HG02970 (cell line): ENCODE results near the gene RBX1.

Experiments used
- ATAC-seq: cut with Tn5 transposase; IDR thresholded peaks from one replicate; pipeline ENCODE4 v1.9.1; 2021; ENCODE audit warnings: mild to moderate bottlenecking, moderate library complexity, moderate number of reproducible peaks; ENCODE audit not compliant: unreplicated experiment, low FRiP score

The RBX1 gene

GRCh38 chr22:41021061-41021612, 70.0 kb downstream of the RBX1 start:
- ATAC-seq = no peak

DNA sequence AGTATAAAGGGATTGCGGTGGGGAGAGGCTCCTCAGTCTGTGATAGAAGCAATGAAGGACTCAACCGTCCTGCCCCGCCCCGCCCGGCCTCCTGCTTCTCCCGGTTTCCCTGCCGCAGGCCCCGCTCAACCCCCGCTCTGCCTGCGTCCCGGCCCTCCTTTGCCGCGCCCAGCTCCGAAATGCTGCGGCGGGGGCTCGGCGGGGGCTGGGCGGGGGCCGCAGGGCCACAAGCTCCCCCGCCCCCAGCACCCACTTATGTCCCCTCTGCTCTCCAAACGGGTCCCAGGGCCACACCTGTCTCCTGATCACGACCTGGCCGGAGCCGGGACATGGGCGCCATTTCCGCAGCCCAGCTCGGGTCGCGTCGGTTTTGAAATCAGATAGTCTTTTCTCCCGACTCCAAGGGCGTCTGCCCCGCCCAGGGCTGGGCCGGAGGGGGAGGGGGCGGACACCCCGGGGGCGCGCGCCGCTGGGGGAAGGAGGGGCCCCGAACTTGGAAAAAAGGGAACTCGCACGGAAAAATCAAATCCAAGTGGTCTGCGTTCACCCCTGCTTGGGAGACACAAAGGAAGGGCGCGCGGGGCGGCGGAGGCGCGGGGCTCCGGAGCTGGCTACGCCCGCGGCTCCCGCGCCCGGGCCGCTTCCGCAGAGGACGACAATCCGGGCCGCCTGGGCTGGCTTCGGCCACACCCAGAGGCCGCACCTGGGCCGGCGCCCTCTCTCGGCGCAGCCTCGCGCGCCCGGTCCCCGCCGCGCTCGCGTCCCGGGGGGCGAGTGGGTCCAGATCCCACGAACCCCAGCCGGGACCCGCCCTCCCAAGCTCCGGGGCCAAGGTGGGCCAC, 70.7 kb downstream of the RBX1 start:
- ATAC-seq = peak; percentile 34

DNA sequence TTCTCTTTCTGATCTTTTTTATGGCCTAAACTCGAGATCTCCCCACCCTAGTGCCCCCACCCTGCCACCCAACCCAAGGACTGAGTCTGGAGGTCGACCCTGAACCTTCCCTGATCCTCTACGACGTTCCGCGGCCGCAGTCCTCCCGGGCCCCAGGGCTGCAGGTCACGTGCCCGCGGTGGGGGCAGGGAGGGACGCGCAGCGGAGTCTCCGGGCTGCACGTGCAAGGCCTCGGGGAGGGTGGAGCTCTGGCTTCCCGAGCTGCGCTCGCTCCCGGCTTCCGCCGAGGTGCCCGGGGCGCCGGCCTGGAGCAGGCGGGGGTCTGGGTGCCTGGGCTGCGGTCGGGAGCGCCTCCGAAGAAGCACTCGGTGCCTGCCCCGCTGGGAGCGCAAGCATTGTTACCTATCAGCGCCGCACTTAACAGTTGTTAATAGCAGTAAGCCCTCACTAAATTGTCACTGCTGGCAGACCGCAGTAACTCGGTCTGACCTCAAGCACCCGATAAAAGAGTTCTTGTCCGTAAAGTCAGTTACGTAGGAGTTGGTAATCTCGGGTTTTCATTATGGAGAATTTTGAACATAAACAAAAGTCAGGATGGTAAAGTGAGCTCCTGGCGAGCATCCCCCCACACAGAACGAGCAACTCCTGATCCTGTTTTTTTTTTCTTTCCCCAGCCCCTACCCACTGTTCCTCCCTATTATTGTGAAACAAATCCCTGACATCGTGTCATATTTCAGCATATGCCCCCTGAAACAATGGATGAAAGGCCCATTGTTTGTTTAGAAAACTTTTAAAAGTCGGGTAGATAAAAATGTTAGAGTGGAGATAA, 71.5 kb downstream of the RBX1 start:
- ATAC-seq = peak; percentile 54
